Neutrophil (primary cell): ENCODE measurements around the gene KDM5B.

Experiments used
- H3K27ac ChIP-seq: fragments of 200-600 bp; sonication (generic); 2 replicates; pipeline ENCODE4 v1.5.1; 2016; ENCODE audit warnings: mild to moderate bottlenecking, moderate library complexity
- H3K27me3 ChIP-seq: fragments of 200-600 bp; sonication (generic); 2 replicates; pipeline ENCODE4 v1.6.0; 2016; ENCODE audit warnings: mild to moderate bottlenecking
- H3K36me3 ChIP-seq: fragments of 200-600 bp; sonication (generic); 2 replicates; pipeline ENCODE4 v1.5.1; 2017
- H3K4me1 ChIP-seq, 2 experiments: fragments of 200-600 bp in 1 of 2; sonication (generic) in 1 of 2; 1 replicate in 1 of 2; 2 replicates in 1 of 2; pipeline versions ENCODE4 v1.5.1 to v1.6.1; 2013 to 2016; ENCODE audit warnings: low read depth in 1 of 2, low read length in 1 of 2, mild to moderate bottlenecking in 1 of 2, moderate library complexity in 1 of 2; ENCODE audit not compliant: control insufficient read depth in 1 of 2, insufficient read depth in 1 of 2
- H3K4me3 ChIP-seq, 2 experiments: fragments of 200-600 bp in 1 of 2; sonication (generic) in 1 of 2; 1 replicate in 1 of 2; 2 replicates in 1 of 2; pipeline ENCODE4 v1.5.1; 2013 to 2016; ENCODE audit warnings: low read depth in 1 of 2, low read length in 1 of 2, mild to moderate bottlenecking in 1 of 2, moderate library complexity in 1 of 2
- H3K9me3 ChIP-seq: fragments of 200-600 bp; sonication (generic); 2 replicates; pipeline ENCODE4 v1.5.1; 2016
- CTCF ChIP-seq: fragments of 200-600 bp; sonication (generic); IDR thresholded peaks from 2 replicates; pipeline ENCODE4 v1.5.1; 2016; ENCODE audit warnings: antibody characterized with exemption

KDM5B gene

GRCh38 chr1:202708456-202709275, 99.6 kb downstream of the KDM5B start:
- H3K4me3 ChIP-seq, result no peak overlapping the region
- peaks cover 100% of the 10 kb centered on the region for H3K27me3 ChIP-seq
- H3K36me3 ChIP-seq, result no peaks in the 10 kb centered on the region
- H3K27ac ChIP-seq, result no peak overlapping the region
- peaks cover 3 to 8% of the 10 kb centered on the region in 2 experiments for H3K4me1 ChIP-seq
- TF ChIP-seq CTCF, result no peak
- H3K9me3 ChIP-seq, result no peaks in the 10 kb centered on the region

- Histone ChIP-seq H3K36me3 (no peaks in the 10 kb centered on the region), H3K4me1 (peaks cover 5 to 11% of the 10 kb centered on the region in 2 experiments), H3K27me3 (peaks cover 100% of the 10 kb centered on the region), H3K4me3 (no peak overlapping the region), H3K9me3 (no peaks in the 10 kb centered on the region), H3K27ac (no peak overlapping the region)
- no peak for TF ChIP-seq CTCF
These were observed 101.4 kb downstream of the KDM5B start for GRCh38 chr1:202706851-202707250.

GRCh38 chr1:202704601-202705000, 103.6 kb downstream of the KDM5B start:
- H3K36me3 ChIP-seq, result no peaks in the 10 kb centered on the region
- no peak for TF ChIP-seq CTCF
- H3K9me3 ChIP-seq, result no peaks in the 10 kb centered on the region
- no peak overlapping the region for H3K4me3 ChIP-seq
- no peak overlapping the region for H3K27ac ChIP-seq
- H3K4me1 ChIP-seq, result peaks cover 5 to 8% of the 10 kb centered on the region in 2 experiments
- H3K27me3 ChIP-seq, result peaks cover 85% of the 10 kb centered on the region

- peaks cover 5 to 8% of the 10 kb centered on the region in 2 experiments for H3K4me1 ChIP-seq
- no peak for TF ChIP-seq CTCF
- H3K9me3 ChIP-seq, result no peaks in the 10 kb centered on the region
- H3K36me3 ChIP-seq, result no peaks in the 10 kb centered on the region
- no peak overlapping the region for H3K4me3 ChIP-seq
- H3K27ac ChIP-seq, result no peak overlapping the region
- peaks cover 85% of the 10 kb centered on the region for H3K27me3 ChIP-seq
These were observed 105.0 kb downstream of the KDM5B start for GRCh38 chr1:202703191-202703590.

- H3K9me3 ChIP-seq, result no peaks in the 10 kb centered on the region
- no peak for TF ChIP-seq CTCF
- no peaks in the 10 kb centered on the region for H3K36me3 ChIP-seq
- H3K4me3 ChIP-seq, result no peak overlapping the region
- H3K27ac ChIP-seq, result no peak overlapping the region
- H3K4me1 ChIP-seq, result peaks cover 5 to 8% of the 10 kb centered on the region in 2 experiments
- H3K27me3 ChIP-seq, result peaks cover 85% of the 10 kb centered on the region
These were observed 106.1 kb downstream of the KDM5B start for GRCh38 chr1:202702088-202702487.
